Progenitor cell of endocrine pancreas (in vitro differentiated cells): ENCODE data around the gene TRAPPC1. TPM values are rescaled to one million over a fixed set of nuclear protein-coding genes. Genes with fewer than 3 reads are reported as not detected.

Experiments used
- DNase-seq: peaks from one replicate; pipeline ENCODE4 v3.0.0; 2021; ENCODE audit warnings: low spot score; ENCODE audit not compliant: unreplicated experiment
- H3K27ac Mint-ChIP-seq: 2 replicates; pipeline ENCODE4 v1.8.0; 2021; ENCODE audit warnings: mild to moderate bottlenecking, moderate library complexity, mixed read lengths
- H3K27me3 Mint-ChIP-seq: 2 replicates; pipeline ENCODE4 v1.8.0; 2021; ENCODE audit warnings: mixed read lengths
- H3K36me3 Mint-ChIP-seq: 2 replicates; pipeline ENCODE4 v1.8.0; 2022; ENCODE audit warnings: mixed read lengths; ENCODE audit not compliant: insufficient read depth
- H3K4me1 Mint-ChIP-seq: 2 replicates; pipeline ENCODE4 v1.8.0; 2021; ENCODE audit warnings: low read depth, mixed read lengths
- H3K4me3 Mint-ChIP-seq: 2 replicates; pipeline ENCODE4 v1.8.0; 2021; ENCODE audit warnings: low read depth, mild to moderate bottlenecking, moderate library complexity, mixed read lengths
- H3K9me3 Mint-ChIP-seq: 2 replicates; pipeline ENCODE4 v1.8.0; 2021; ENCODE audit warnings: low read depth, mixed read lengths
- CTCF ChIP-seq: fragments of 200-600 bp; sonication (generic); IDR thresholded peaks from one replicate; pipeline ENCODE4 v1.5.0; 2021; ENCODE audit warnings: antibody characterized with exemption, mild to moderate bottlenecking; ENCODE audit not compliant: unreplicated experiment
- long read RNA-seq: library from polyadenylated mRNA; unstranded; transcript quantifications from one replicate; pipeline ENCODE4 v2.0.0, GENCODE V29; 2020
- total RNA-seq: library from RNA; stranded (reverse); gene quantifications from 2 replicates; pipeline ENCODE4 v1.2.1, GENCODE V29; 2021

TRAPPC1 gene
- 139 and 141 TPM in 2 replicates for total RNA-seq
- long read RNA-seq, partial matches to known transcripts = 0 of 2 reads
- long read RNA-seq, other reads (novel, unspliced or antisense) = 0 of 2 reads

GRCh38 chr17:7931709-7932482 lies at the start of gene TRAPPC1, which contains the start of gene CNTROB:
TRAPPC1 (minus strand) TSS chr17:7931946; CDS start chr17:7931829, 117 bp downstream.
CNTROB (plus strand) TSS chr17:7932206; CDS start chr17:7933080, 874 bp downstream.
- Mint-ChIP-seq H3K27ac (peak within 1 kb of the TSS; percentile 95), H3K27me3 (peaks cover 26% of the 10 kb centered on the region), H3K9me3 (no peaks in the 10 kb centered on the region), H3K4me1 (peaks cover 26% of the 10 kb centered on the region), H3K36me3 (peaks cover 16% of the 10 kb centered on the region), H3K4me3 (peak within 1 kb of the TSS; percentile 96)
- TF ChIP-seq CTCF = no peak
- peak; percentile 99 for DNase-seq

DNA sequence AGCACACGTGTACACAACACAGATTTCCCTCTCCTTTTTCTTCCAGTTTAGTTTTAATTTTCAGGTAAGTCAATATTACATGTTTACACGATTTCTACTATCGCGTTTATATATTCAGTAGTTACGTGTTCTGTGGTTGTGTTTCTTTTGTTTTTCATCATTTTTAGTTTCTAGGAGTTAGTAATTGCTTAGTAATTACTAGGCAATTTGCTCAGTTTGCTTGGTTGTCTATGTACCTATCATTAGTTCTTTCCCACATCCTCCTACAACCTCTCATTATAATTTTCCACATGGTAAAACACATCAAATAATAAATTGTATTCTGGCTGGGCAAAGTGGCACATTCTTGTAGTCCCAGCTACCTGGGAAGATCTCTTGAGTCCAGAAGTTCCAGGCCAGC lies 46.1 kb upstream of the TRAPPC1 start:
- Mint-ChIP-seq H3K4me1 (peaks cover 3% of the 10 kb centered on the region), H3K27me3 (peaks cover 26% of the 10 kb centered on the region), H3K9me3 (peaks cover 11% of the 10 kb centered on the region), H3K36me3 (peaks cover 2% of the 10 kb centered on the region), H3K27ac (no peak overlapping the region), H3K4me3 (no peak overlapping the region)
- TF ChIP-seq CTCF = no peak
- DNase-seq = no peak

- no peak for DNase-seq
- Mint-ChIP-seq H3K4me1 (no peaks in the 10 kb centered on the region), H3K27me3 (peaks cover 22% of the 10 kb centered on the region), H3K27ac (no peak overlapping the region), H3K4me3 (no peak overlapping the region), H3K9me3 (peaks cover 11% of the 10 kb centered on the region), H3K36me3 (peaks cover 2% of the 10 kb centered on the region)
- no peak for TF ChIP-seq CTCF
Observed at GRCh38 chr17:7977039-7977438, 45.3 kb upstream of the TRAPPC1 start.

GRCh38 chr17:7974638-7975131 lies 42.9 kb upstream of the TRAPPC1 start:
- Mint-ChIP-seq H3K27ac (no peak overlapping the region), H3K4me3 (no peak overlapping the region), H3K36me3 (peaks cover 2% of the 10 kb centered on the region), H3K9me3 (peaks cover 11% of the 10 kb centered on the region), H3K4me1 (peaks cover 5% of the 10 kb centered on the region), H3K27me3 (peaks cover 26% of the 10 kb centered on the region)
- DNase-seq = no peak
- no peak for TF ChIP-seq CTCF

DNA sequence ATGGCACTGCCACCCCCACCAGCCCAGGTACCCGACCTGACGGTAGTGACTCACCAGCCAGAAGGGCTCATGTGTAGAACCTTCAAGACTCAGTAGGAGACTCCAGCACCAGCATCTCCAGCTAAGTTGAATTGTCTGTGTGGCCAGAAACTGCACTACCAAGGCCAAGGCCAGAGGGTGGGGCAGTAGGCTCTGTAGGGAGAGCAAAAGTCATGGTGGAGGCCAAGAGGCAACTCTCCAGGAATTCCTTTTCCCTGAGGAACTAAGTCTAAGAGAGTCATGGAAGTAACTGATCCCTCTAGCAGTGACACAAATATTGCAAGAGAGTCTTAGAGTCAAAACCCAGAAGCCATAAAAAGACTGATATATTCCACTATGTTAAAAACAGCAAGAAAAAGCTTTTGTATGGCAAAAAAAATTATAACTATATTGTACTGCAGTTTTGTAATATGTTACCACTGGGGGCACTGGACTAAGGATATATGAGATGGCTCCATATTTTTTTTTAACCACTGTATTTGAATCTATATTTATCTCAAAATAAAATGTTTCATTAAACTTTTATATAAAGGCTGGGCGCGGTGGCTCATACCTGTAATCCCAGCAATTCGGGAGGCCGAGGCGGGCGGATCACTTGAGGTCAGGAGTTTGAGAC lies 40.5 kb upstream of the TRAPPC1 start:
- no peak overlapping the region for H3K27ac Mint-ChIP-seq
- H3K4me3 Mint-ChIP-seq = no peak overlapping the region
- DNase-seq = no peak
- H3K36me3 Mint-ChIP-seq = peaks cover 2% of the 10 kb centered on the region
- peaks cover 28% of the 10 kb centered on the region for H3K27me3 Mint-ChIP-seq
- H3K4me1 Mint-ChIP-seq = peaks cover 5% of the 10 kb centered on the region
- peaks cover 11% of the 10 kb centered on the region for H3K9me3 Mint-ChIP-seq
- TF ChIP-seq CTCF = no peak
